GM13977 (cell line): Measurements from ENCODE around the gene GLRX2.

Experiments
- DNase-seq: peaks from one replicate; pipeline ENCODE4 v3.0.0; 2012; ENCODE audit warnings: low spot score
- in situ Hi-C: fragments of 300-500 bp; cut with MboI; formaldehyde crosslinking; loops from one replicate; pipeline ENCODE4 v1.12.0; 2022; ENCODE audit warnings: low sequenced_read_pairs, low pct_unique_long_range_greater_than_20kb, mixed read lengths, inconsistent platforms; ENCODE audit not compliant: unreplicated experiment
- TF ChIP-seq, protein P1 (sequence below): IDR thresholded peaks from 2 replicates; pipeline ENCODE4 v1.5.1; 2012; ENCODE audit warnings: mild to moderate bottlenecking, control low read depth; ENCODE audit not compliant: insufficient read depth; ENCODE audit errors: extremely low read depth, missing control alignments

The GLRX2 gene

DNA sequence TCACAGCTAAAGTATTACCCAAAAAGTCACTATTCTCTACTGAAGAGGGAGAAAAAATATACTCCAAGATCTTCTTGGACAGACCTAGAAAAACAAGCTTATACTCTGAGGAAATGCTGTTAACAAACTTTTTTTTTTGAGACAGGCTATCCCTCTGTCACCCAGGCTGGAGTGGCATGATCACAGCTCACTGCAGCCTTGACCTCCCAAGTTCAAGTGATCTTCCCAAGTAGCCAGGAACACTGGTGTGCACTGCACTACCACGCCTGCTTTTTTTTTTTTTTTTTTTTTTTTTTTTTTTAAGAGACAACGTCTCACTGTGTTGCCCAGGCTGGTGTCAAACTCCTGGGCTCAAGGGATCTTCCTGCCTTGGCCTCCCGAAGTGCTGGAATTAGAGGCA is 17.3 kb downstream of the GLRX2 start:
- DNase-seq = no peak
- TF ChIP-seq, protein P1, sequence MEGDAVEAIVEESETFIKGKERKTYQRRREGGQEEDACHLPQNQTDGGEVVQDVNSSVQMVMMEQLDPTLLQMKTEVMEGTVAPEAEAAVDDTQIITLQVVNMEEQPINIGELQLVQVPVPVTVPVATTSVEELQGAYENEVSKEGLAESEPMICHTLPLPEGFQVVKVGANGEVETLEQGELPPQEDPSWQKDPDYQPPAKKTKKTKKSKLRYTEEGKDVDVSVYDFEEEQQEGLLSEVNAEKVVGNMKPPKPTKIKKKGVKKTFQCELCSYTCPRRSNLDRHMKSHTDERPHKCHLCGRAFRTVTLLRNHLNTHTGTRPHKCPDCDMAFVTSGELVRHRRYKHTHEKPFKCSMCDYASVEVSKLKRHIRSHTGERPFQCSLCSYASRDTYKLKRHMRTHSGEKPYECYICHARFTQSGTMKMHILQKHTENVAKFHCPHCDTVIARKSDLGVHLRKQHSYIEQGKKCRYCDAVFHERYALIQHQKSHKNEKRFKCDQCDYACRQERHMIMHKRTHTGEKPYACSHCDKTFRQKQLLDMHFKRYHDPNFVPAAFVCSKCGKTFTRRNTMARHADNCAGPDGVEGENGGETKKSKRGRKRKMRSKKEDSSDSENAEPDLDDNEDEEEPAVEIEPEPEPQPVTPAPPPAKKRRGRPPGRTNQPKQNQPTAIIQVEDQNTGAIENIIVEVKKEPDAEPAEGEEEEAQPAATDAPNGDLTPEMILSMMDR = no peak
- in situ Hi-C loops = no loop called here

DNA sequence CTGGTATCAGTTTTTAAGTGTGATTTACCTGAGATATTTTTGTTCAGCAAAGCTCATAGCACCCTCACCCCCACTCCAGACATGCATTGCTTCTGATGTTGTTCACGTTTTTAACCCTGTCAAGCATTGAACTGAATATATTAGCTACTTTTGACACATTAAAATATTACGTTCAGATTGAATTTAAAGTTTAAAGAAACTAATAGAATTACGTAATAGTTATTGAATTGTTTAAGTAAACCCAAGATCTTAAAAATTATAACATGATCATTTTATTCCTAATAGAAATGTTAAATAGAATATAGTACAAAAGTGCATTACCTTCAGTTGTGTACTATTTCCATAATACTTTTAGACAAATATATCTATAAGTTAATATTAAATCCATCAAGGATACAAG is 18.9 kb downstream of the GLRX2 start:
- TF ChIP-seq, protein P1 = no peak
- in situ Hi-C loops = no loop called here
- no peak for DNase-seq

DNA sequence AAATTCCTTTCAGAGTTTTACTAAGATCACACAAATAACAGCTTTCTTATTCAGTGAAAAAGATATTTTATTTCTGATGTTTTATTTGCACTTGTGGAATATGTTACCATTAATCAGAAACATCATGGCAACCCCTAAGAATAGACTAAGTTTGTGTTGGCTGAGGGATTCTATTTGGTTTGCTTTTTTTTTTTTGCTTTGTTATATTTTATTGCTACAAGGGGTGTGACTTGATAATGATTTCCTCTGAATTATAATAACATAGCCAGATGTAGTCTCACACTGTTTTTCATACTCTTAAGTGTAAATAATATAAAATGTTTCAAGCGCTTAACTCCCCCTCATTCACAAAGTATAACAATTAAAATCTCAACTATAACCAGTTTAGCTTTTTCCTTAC is 20.0 kb downstream of the GLRX2 start:
- no peak for DNase-seq
- in situ Hi-C loops = no loop called here
- TF ChIP-seq, protein P1 = no peak

DNA sequence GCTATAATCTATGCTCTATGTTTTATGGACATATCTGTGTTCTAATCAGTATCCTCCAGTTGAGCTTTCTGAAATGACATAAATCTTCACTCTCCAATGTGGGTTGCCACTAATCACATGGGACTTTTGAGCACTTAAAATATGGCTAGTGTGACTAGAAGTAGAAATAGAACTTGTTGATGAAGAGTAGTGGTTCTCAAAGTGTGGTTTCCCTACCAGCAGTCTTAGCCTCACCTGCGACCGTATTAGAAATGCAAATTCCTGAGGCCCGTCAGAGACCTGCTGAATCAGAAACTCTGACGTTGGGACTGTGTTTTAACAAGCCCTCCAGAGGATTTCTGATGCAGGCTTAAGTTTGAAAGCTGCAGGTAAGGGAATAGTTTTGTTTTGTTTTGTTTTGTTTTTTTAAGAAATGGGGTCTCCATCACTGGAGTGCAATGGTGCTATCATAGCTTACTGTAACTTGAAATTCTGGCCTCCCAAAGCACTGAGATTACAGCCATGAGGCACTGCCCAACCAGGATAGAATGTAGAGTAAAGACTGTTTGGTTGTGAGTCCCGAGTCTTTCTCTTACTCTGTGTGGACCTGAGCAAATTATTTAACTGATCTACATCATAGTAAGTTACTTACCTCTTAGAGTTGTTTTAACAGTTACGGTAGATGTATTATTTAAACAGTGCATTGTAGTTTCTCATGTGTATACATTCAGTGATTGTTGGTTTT is 21.7 kb downstream of the GLRX2 start:
- peak; percentile 32 for DNase-seq
- TF ChIP-seq, protein P1 = no peak
- in situ Hi-C loops = no loop called here

DNA sequence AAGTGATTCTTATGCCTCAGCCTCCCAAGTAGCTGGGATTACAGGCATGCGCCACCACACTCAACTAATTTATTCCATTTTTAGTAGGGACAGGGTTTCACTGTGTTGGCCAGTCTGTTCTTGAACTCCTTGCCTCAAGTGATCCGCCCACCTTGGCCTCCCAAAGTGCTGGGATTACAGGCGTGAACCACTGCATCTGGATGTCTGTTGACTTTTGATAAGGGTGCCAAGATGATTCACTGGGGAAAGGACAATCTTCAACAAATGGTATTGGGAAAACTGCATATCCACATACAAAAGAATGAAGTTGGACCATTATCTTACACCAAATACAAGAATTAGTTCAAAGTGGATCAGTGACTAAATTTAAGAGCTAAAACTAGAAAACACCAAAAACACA is 26.0 kb downstream of the GLRX2 start:
- TF ChIP-seq, protein P1 = no peak
- no peak for DNase-seq
- in situ Hi-C loops = no loop called here

- in situ Hi-C loops = no loop called here
- DNase-seq = no peak
- TF ChIP-seq, protein P1 = no peak
Measured at GRCh38 chr1:193077991-193078390, 27.2 kb downstream of the GLRX2 start.
